IPS-15b (cell line): Measurements from ENCODE around the gene CHMP2B.

Experiments used
- H3K27me3 ChIP-seq: one replicate; pipeline ENCODE4 v1.6.1; 2013; ENCODE audit warnings: low read length; ENCODE audit not compliant: control insufficient read depth, insufficient read depth
- H3K36me3 ChIP-seq: one replicate; pipeline ENCODE4 v1.6.1; 2013; ENCODE audit warnings: low read length; ENCODE audit not compliant: control insufficient read depth, insufficient read depth
- H3K4me1 ChIP-seq: one replicate; pipeline ENCODE4 v1.6.1; 2013; ENCODE audit warnings: mild to moderate bottlenecking, low read length; ENCODE audit not compliant: control insufficient read depth, insufficient read depth
- H3K4me3 ChIP-seq: one replicate; pipeline ENCODE4 v1.5.1; 2013; ENCODE audit warnings: low read depth, low read length
- H3K9ac ChIP-seq: one replicate; pipeline ENCODE4 v1.6.1; 2013; ENCODE audit warnings: low read depth, mild to moderate bottlenecking, low read length
- H3K9me3 ChIP-seq: one replicate; pipeline ENCODE4 v1.6.1; 2013; ENCODE audit warnings: mild to moderate bottlenecking, low read length; ENCODE audit not compliant: control insufficient read depth, insufficient read depth

Gene CHMP2B

GRCh38 chr3:87227104-87227834, at the start of gene CHMP2B:
CHMP2B (plus strand) TSS chr3:87227309; CDS start chr3:87227523, 214 bp downstream.
- Histone ChIP-seq H3K4me1 (no peaks in the 10 kb centered on the region), H3K36me3 (no peaks in the 10 kb centered on the region), H3K9me3 (no peaks in the 10 kb centered on the region), H3K27me3 (no peaks in the 10 kb centered on the region), H3K9ac (peak within 1 kb of the TSS; percentile 92), H3K4me3 (peak within 1 kb of the TSS; percentile 95)

GRCh38 chr3:87179642-87180041, 47.5 kb upstream of the CHMP2B start:
- H3K27me3 ChIP-seq = no peaks in the 10 kb centered on the region
- no peak overlapping the region for H3K9ac ChIP-seq
- no peaks in the 10 kb centered on the region for H3K9me3 ChIP-seq
- no peaks in the 10 kb centered on the region for H3K36me3 ChIP-seq
- H3K4me3 ChIP-seq = no peak overlapping the region
- H3K4me1 ChIP-seq = no peaks in the 10 kb centered on the region

- H3K27me3 ChIP-seq = no peaks in the 10 kb centered on the region
- no peak overlapping the region for H3K9ac ChIP-seq
- H3K4me3 ChIP-seq = no peak overlapping the region
- H3K9me3 ChIP-seq = no peaks in the 10 kb centered on the region
- no peaks in the 10 kb centered on the region for H3K36me3 ChIP-seq
- H3K4me1 ChIP-seq = peaks cover 1% of the 10 kb centered on the region
Measured at GRCh38 chr3:87181551-87181950, 45.6 kb upstream of the CHMP2B start.

- Histone ChIP-seq H3K4me1 (peaks cover 6% of the 10 kb centered on the region), H3K36me3 (no peaks in the 10 kb centered on the region), H3K9me3 (no peaks in the 10 kb centered on the region), H3K4me3 (no peak overlapping the region), H3K9ac (no peak overlapping the region), H3K27me3 (no peaks in the 10 kb centered on the region)
Measured at GRCh38 chr3:87182023-87182422, 45.1 kb upstream of the CHMP2B start.

- no peaks in the 10 kb centered on the region for H3K36me3 ChIP-seq
Measured at GRCh38 chr3:87186608-87187159, 40.4 kb upstream of the CHMP2B start.

GRCh38 chr3:87191175-87191574, 35.9 kb upstream of the CHMP2B start:
- H3K36me3 ChIP-seq = no peaks in the 10 kb centered on the region
- H3K9me3 ChIP-seq = peaks cover 3% of the 10 kb centered on the region
- no peak overlapping the region for H3K9ac ChIP-seq
- no peaks in the 10 kb centered on the region for H3K27me3 ChIP-seq
- peaks cover 6% of the 10 kb centered on the region for H3K4me1 ChIP-seq
- H3K4me3 ChIP-seq = no peak overlapping the region

More at GRCh38 chr3:87186608-87187159, 40.4 kb upstream of the CHMP2B start:
- peaks cover 6% of the 10 kb centered on the region for H3K4me1 ChIP-seq
- H3K9ac ChIP-seq = no peak overlapping the region
- no peak overlapping the region for H3K4me3 ChIP-seq
- no peaks in the 10 kb centered on the region for H3K27me3 ChIP-seq
- H3K9me3 ChIP-seq = no peaks in the 10 kb centered on the region

GRCh38 chr3:87191641-87192040, 35.5 kb upstream of the CHMP2B start:
- no peaks in the 10 kb centered on the region for H3K27me3 ChIP-seq
- H3K9ac ChIP-seq = no peak overlapping the region
- peaks cover 4% of the 10 kb centered on the region for H3K4me1 ChIP-seq
- no peaks in the 10 kb centered on the region for H3K36me3 ChIP-seq
- H3K4me3 ChIP-seq = no peak overlapping the region
- peaks cover 5% of the 10 kb centered on the region for H3K9me3 ChIP-seq

- H3K9me3 ChIP-seq = peaks cover 5% of the 10 kb centered on the region
- no peak overlapping the region for H3K4me3 ChIP-seq
- no peaks in the 10 kb centered on the region for H3K4me1 ChIP-seq
- no peaks in the 10 kb centered on the region for H3K27me3 ChIP-seq
- no peaks in the 10 kb centered on the region for H3K36me3 ChIP-seq
- no peak overlapping the region for H3K9ac ChIP-seq
Measured at GRCh38 chr3:87196879-87197278, 30.2 kb upstream of the CHMP2B start.

GRCh38 chr3:87197531-87197930, 29.6 kb upstream of the CHMP2B start:
- H3K9me3 ChIP-seq = peaks cover 5% of the 10 kb centered on the region
- H3K27me3 ChIP-seq = no peaks in the 10 kb centered on the region
- H3K9ac ChIP-seq = no peak overlapping the region
- H3K36me3 ChIP-seq = no peaks in the 10 kb centered on the region
- H3K4me1 ChIP-seq = no peaks in the 10 kb centered on the region
- no peak overlapping the region for H3K4me3 ChIP-seq

- H3K4me3 ChIP-seq = no peak overlapping the region
- H3K9me3 ChIP-seq = peaks cover 5% of the 10 kb centered on the region
- no peaks in the 10 kb centered on the region for H3K36me3 ChIP-seq
- no peaks in the 10 kb centered on the region for H3K27me3 ChIP-seq
- H3K4me1 ChIP-seq = no peaks in the 10 kb centered on the region
- H3K9ac ChIP-seq = no peak overlapping the region
Measured at GRCh38 chr3:87198774-87199173, 28.3 kb upstream of the CHMP2B start.

- H3K4me3 ChIP-seq = no peak overlapping the region
- no peaks in the 10 kb centered on the region for H3K4me1 ChIP-seq
- no peaks in the 10 kb centered on the region for H3K27me3 ChIP-seq
- H3K36me3 ChIP-seq = no peaks in the 10 kb centered on the region
- peaks cover 5% of the 10 kb centered on the region for H3K9me3 ChIP-seq
- H3K9ac ChIP-seq = no peak overlapping the region
Measured at GRCh38 chr3:87199628-87200027, 27.5 kb upstream of the CHMP2B start.

GRCh38 chr3:87200060-87200647, 27.0 kb upstream of the CHMP2B start:
- Histone ChIP-seq H3K4me1 (no peaks in the 10 kb centered on the region), H3K9ac (no peak overlapping the region), H3K9me3 (peaks cover 5% of the 10 kb centered on the region), H3K36me3 (no peaks in the 10 kb centered on the region), H3K4me3 (no peak overlapping the region), H3K27me3 (no peaks in the 10 kb centered on the region)
